Measurements from ENCODE around the gene SLC6A13.

- no peak for TF ChIP-seq EZH2phosphoT487 (IDR thresholded peaks at IDR 0.05; ENCODE audit: insufficient read depth, low read depth)
- TF ChIP-seq EZH2 (IDR thresholded peaks at IDR 0.05; ENCODE audit: insufficient read depth, poor library complexity, severe bottlenecking) = no peak
Measured at GRCh38 chr12:220491-220890, 42.1 kb downstream of the SLC6A13 start.

Data from GM23248 (cell line).